A549 (cell line): ENCODE data around the gene MEF2D. TPM values are rescaled to one million over a fixed set of nuclear protein-coding genes. Genes with fewer than 3 reads are reported as not detected.

Source experiments
- ATAC-seq, 2 experiments: fragments of 200-7000 bp in 1 of 2; fragments of >200 bp in 1 of 2; cut with Nextera tagmentation in 1 of 2; cut with Tn5 transposase in 1 of 2; 3 replicates each; pipeline versions ENCODE4 v1.8.0 to v1.9.1; 2018 to 2020; ENCODE audit warnings: mild to moderate bottlenecking in 1 of 2, moderate library complexity in 1 of 2
- CTCF ChIA-PET: fragments of 300-600 bp; sonication (Branson Sonifier 250); formaldehyde crosslinking; extraction: SDS; loops from one replicate; lab custom pipeline; 2021; ENCODE audit warnings: antibody characterized with exemption, inconsistent platforms; lab: Yijun Ruan, JAX
- POLR2A ChIA-PET: fragments of 350-600 bp; formaldehyde crosslinking; extraction: SDS; loops from one replicate; lab custom pipeline; 2021; ENCODE audit warnings: antibody characterized with exemption, inconsistent platforms; lab: Yijun Ruan, JAX
- DNase-seq, 2 experiments: peaks; one replicate each; pipeline versions ENCODE4 v3.0.0 to v3.0.0-alpha.2; 2011 to 2016; ENCODE audit warnings: low read depth in 1 of 2, low spot score in 1 of 2
- FAIRE-seq: peaks from 2 replicates; lab custom pipeline; 2011; peaks lifted over from hg19 to GRCh38; lab: Jason Lieb, UNC
- H3K27ac ChIP-seq, 2 experiments: fragments of >200 bp; sonication (Bioruptor Twin); formaldehyde crosslinking; 3 replicates each; pipeline ENCODE4 v1.5.1; 2016 to 2017
- H3K4me1 ChIP-seq: fragments of >200 bp; sonication (Bioruptor Twin); formaldehyde crosslinking; 3 replicates; pipeline ENCODE4 v1.6.1; 2016
- H3K4me2 ChIP-seq: fragments of >200 bp; sonication (Bioruptor Twin); formaldehyde crosslinking; 3 replicates; pipeline ENCODE4 v1.6.1; 2016
- H3K4me3 ChIP-seq: fragments of >200 bp; sonication (Bioruptor Twin); formaldehyde crosslinking; 3 replicates; pipeline ENCODE4 v1.5.1; 2016
- H3K9me3 ChIP-seq: fragments of >200 bp; sonication (Bioruptor Twin); formaldehyde crosslinking; 3 replicates; pipeline ENCODE4 v1.6.1; 2016
- BHLHE40 ChIP-seq: IDR thresholded peaks from 2 replicates; pipeline ENCODE4 v1.6.1; 2012; ENCODE audit warnings: low read depth, low read length, inconsistent platforms
- CBX2 ChIP-seq: fragments of 200-600 bp; sonication (generic); IDR thresholded peaks from 2 replicates; pipeline ENCODE4 v1.6.1; 2016; ENCODE audit warnings: low read depth, mild to moderate bottlenecking, borderline replicate concordance
- CHD2 ChIP-seq: fragments of 150-350 bp; IDR thresholded peaks from 2 replicates; pipeline ENCODE4 v1.6.1; 2014; ENCODE audit warnings: low read length; ENCODE audit not compliant: partially characterized antibody
- CHD4 ChIP-seq: fragments of 200-600 bp; sonication (generic); IDR thresholded peaks from 2 replicates; pipeline ENCODE4 v1.6.1; 2016; ENCODE audit warnings: antibody characterized with exemption, mild to moderate bottlenecking, borderline replicate concordance
- EHF ChIP-seq: fragments of 250-450 bp; sonication (Bioruptor Pico); IDR thresholded peaks from 2 replicates; pipeline ENCODE4 v1.5.0; 2020; ENCODE audit warnings: mild to moderate bottlenecking
- EHMT2 ChIP-seq: fragments of 200-600 bp; sonication (generic); IDR thresholded peaks from 2 replicates; pipeline ENCODE4 v1.6.1; 2016; ENCODE audit warnings: antibody characterized with exemption, low read depth, mild to moderate bottlenecking, moderate library complexity
- ELK1 ChIP-seq: fragments of 150-350 bp; IDR thresholded peaks from 2 replicates; pipeline ENCODE4 v1.6.1; 2014; ENCODE audit warnings: low read depth, mild to moderate bottlenecking, low read length
- FOSB ChIP-seq: fragments of 250-450 bp; sonication (Bioruptor Pico); IDR thresholded peaks from 2 replicates; pipeline ENCODE4 v1.5.0; 2020; ENCODE audit warnings: mild to moderate bottlenecking, moderate library complexity
- FOSL2 ChIP-seq, 2 experiments: fragments of 450-650 bp in 1 of 2; fragments of >200 bp in 1 of 2; sonication (Bioruptor Twin) in 1 of 2; formaldehyde crosslinking; IDR thresholded peaks; 2 replicates each; pipeline versions ENCODE4 v1.5.0 to v1.6.1; 2016 to 2020; ENCODE audit warnings: mild to moderate bottlenecking in 1 of 2, moderate library complexity in 1 of 2
- GATA3 ChIP-seq: IDR thresholded peaks from 2 replicates; pipeline ENCODE4 v1.6.1; 2012; ENCODE audit warnings: borderline replicate concordance
- HMGXB4 ChIP-seq: fragments of 250-450 bp; sonication (Bioruptor Pico); IDR thresholded peaks from 2 replicates; pipeline ENCODE4 v1.5.0; 2021; ENCODE audit warnings: mild to moderate bottlenecking, moderate library complexity, borderline replicate concordance
- HOXA7 ChIP-seq: fragments of 250-450 bp; sonication (Bioruptor Pico); IDR thresholded peaks from 2 replicates; pipeline ENCODE4 v1.5.0; 2020; ENCODE audit warnings: mild to moderate bottlenecking, moderate library complexity
- HOXB5 ChIP-seq: fragments of 250-450 bp; sonication (Bioruptor Pico); IDR thresholded peaks from 2 replicates; pipeline ENCODE4 v1.5.0; 2020; ENCODE audit warnings: mild to moderate bottlenecking, moderate library complexity
- JUN ChIP-seq, 2 experiments: fragments of >200 bp; sonication (Bioruptor Twin); formaldehyde crosslinking; IDR thresholded peaks; 2 replicates in 1 of 2; 3 replicates in 1 of 2; pipeline ENCODE4 v1.6.1; 2016 to 2017
- JUNB ChIP-seq: fragments of >200 bp; sonication (Bioruptor Twin); formaldehyde crosslinking; IDR thresholded peaks from 2 replicates; pipeline ENCODE4 v1.6.1; 2016
- KDM5A ChIP-seq: fragments of 200-600 bp; sonication (generic); IDR thresholded peaks from 2 replicates; pipeline ENCODE4 v1.6.1; 2016; ENCODE audit warnings: antibody characterized with exemption, mild to moderate bottlenecking
- MAFK ChIP-seq: fragments of 450-650 bp; IDR thresholded peaks from 2 replicates; pipeline ENCODE4 v1.6.1; 2014; ENCODE audit not compliant: partially characterized antibody
- MAX ChIP-seq: IDR thresholded peaks from 2 replicates; pipeline ENCODE4 v1.6.1; 2012
- MYC ChIP-seq: IDR thresholded peaks from 2 replicates; pipeline ENCODE4 v1.6.1; 2012; ENCODE audit warnings: mild to moderate bottlenecking, inconsistent platforms, low read length, improper control_type of control experiment, borderline replicate concordance
- PBX3 ChIP-seq: IDR thresholded peaks from 2 replicates; pipeline ENCODE4 v1.6.1; 2012
- PHF8 ChIP-seq: fragments of 200-600 bp; sonication (generic); IDR thresholded peaks from 2 replicates; pipeline ENCODE4 v1.6.1; 2016; ENCODE audit warnings: low read depth, mild to moderate bottlenecking, antibody characterized with exemption, moderate library complexity, borderline replicate concordance
- POLR2AphosphoS2 ChIP-seq: conservative IDR thresholded peaks from 2 replicates; pipeline ENCODE4 v1.6.1; 2012; ENCODE audit warnings: low read length, improper control_type of control experiment, inconsistent platforms
- RARB ChIP-seq: fragments of 250-450 bp; sonication (Bioruptor Pico); IDR thresholded peaks from 2 replicates; pipeline ENCODE4 v1.8.0; 2021; ENCODE audit warnings: mild to moderate bottlenecking, moderate library complexity
- REST ChIP-seq: fragments of 200-600 bp; sonication (generic); IDR thresholded peaks from 2 replicates; pipeline ENCODE4 v1.6.1; 2016; ENCODE audit warnings: antibody characterized with exemption, mild to moderate bottlenecking, moderate library complexity
- TP53 ChIP-seq: fragments of 250-450 bp; sonication (Bioruptor Pico); IDR thresholded peaks from 2 replicates; pipeline ENCODE4 v1.5.0; 2021; ENCODE audit warnings: mild to moderate bottlenecking, moderate library complexity
- USF2 ChIP-seq: fragments of 450-650 bp; IDR thresholded peaks from 2 replicates; pipeline ENCODE4 v1.6.1; 2014; ENCODE audit warnings: antibody characterized with exemption
- ZC3H11A ChIP-seq: fragments of 450-650 bp; IDR thresholded peaks from 2 replicates; pipeline ENCODE4 v1.6.1; 2014; ENCODE audit warnings: antibody characterized with exemption, mild to moderate bottlenecking
- WGBS: methylation state at CpG from one replicate; pipeline ENCODE4 v1.1.6; 2017; ENCODE audit errors: missing lambda C conversion rate; 5-methylcytosine and 5-hydroxymethylcytosine counted together
- polyA plus RNA-seq, 4 experiments: library from polyadenylated mRNA; depleted of rRNA in 3 of 4; stranded (reverse); fragments of >200 nt; fragmentation: RNase III in 1 of 4; extraction: RNeasy Plus Mini Kit Qiagen cat#74134 plus additional on column Dnase treatment in 1 of 4; gene quantifications; 2 replicates in 3 of 4; 3 replicates in 1 of 4; pipeline ENCODE4 v1.2.3, GENCODE V29; 2011 to 2017

Gene MEF2D
- polyA plus RNA-seq, 2 of the 4 experiments (the other 2 are of a cell fraction): 16.8 to 23.4 TPM

GRCh38 chr1:156492591-156493080, 7.9 kb downstream of the MEF2D start:
- ATAC-seq (no peak), DNase-seq (no peak), FAIRE-seq (no peak)
- no peaks in the 10 kb centered on the region for H3K9me3 ChIP-seq
- no peak overlapping the region for H3K4me2 ChIP-seq
- peaks cover 96% of the 10 kb centered on the region for H3K4me1 ChIP-seq
- ChIA-PET POLR2A (interaction anchor here (0.8 to 1.1 kb wide), 2 partner anchors 8 to 12 kb away, joined by 4 to 5 read pairs; partner anchors contain the start of gene MEF2D), CTCF (interaction anchor here (0.8 to 31.7 kb wide), 4 partner anchors 16 to 108 kb away, joined by 3 to 474 read pairs (median 4); no protein-coding TSS in a partner anchor)
- H3K27ac ChIP-seq: no peak overlapping the region
- TF ChIP-seq KDM5A (no peak), FOSB (CRISPR knock-in tag) (no peak), MAFK (no peak), JUN (IDR thresholded peaks at IDR 0.05) (no peak), MYC (no peak), ZC3H11A (no peak), FOSL2 (IDR thresholded peaks at IDR 0.05) (no peak), FOSL2 (CRISPR knock-in tag; IDR thresholded peaks at IDR 0.05) (no peak), EHF (CRISPR knock-in tag) (no peak), CBX2 (no peak), PBX3 (no peak), EHMT2 (no peak), TP53 (no peak), JUNB (no peak), POLR2AphosphoS2 (no peak; the same call in 1 of the 2 replicates), ELK1 (no peak), PHF8 (no peak), HMGXB4 (CRISPR knock-in tag) (no peak), BHLHE40 (no peak), HOXB5 (CRISPR knock-in tag) (no peak)
- no peak overlapping the region for H3K4me3 ChIP-seq
- 89% methylated on average over 7 of the region's 7 CpGs for WGBS

GRCh38 chr1:156492013-156492590, 8.5 kb downstream of the MEF2D start:
- POLR2A ChIA-PET: interaction anchor here (0.8 to 1.1 kb wide), 2 partner anchors 9 to 11 kb away, joined by 4 to 5 read pairs; partner anchors contain the start of gene MEF2D
- FAIRE-seq (no peak), ATAC-seq (no peak), DNase-seq (no peak)
- Histone ChIP-seq H3K4me1 (peaks cover 91% of the 10 kb centered on the region), H3K4me2 (peak overlapping the region; percentile 72; the same call in 1 of the 3 replicates), H3K27ac (no peak overlapping the region), H3K9me3 (no peaks in the 10 kb centered on the region), H3K4me3 (no peak overlapping the region)
- CTCF ChIA-PET: interaction anchor here (0.7 to 31.7 kb wide), 8 partner anchors 8 to 117 kb away, joined by 3 to 474 read pairs (median 4); partner anchors contain the start of gene MEF2D
- WGBS: 91% methylated on average over 6 of the region's 6 CpGs
- TF ChIP-seq MAX: no peak
- TF ChIP-seq FOSL2 (IDR thresholded peaks at IDR 0.05): no peak
- TF ChIP-seq FOSL2 (CRISPR knock-in tag; IDR thresholded peaks at IDR 0.05): no peak
- no peak for TF ChIP-seq HOXA7 (CRISPR knock-in tag)
- TF ChIP-seq RARB (CRISPR knock-in tag): no peak
- no peak for TF ChIP-seq CHD2
- TF ChIP-seq GATA3: no peak
- no peak for TF ChIP-seq USF2
- TF ChIP-seq CHD4: no peak
- TF ChIP-seq REST: no peak
